Vagina (tissue), 2 donors: ENCODE data around the gene PTPRG. TPM values are rescaled to one million over a fixed set of nuclear protein-coding genes. Genes with fewer than 3 reads are reported as not detected.

Experiments
- DNase-seq, 2 donors: peaks; one replicate each; pipeline ENCODE4 v3.0.0-alpha.2; 2017; ENCODE audit errors: extremely low spot score in 2 of 2
- H3K27ac ChIP-seq: fragments of 200-600 bp; sonication (generic); one replicate; pipeline ENCODE4 v1.5.1; 2019
- H3K27me3 ChIP-seq: fragments of 200-600 bp; sonication (generic); one replicate; pipeline ENCODE4 v1.5.1; 2019
- H3K36me3 ChIP-seq, 2 donors: fragments of 200-600 bp; sonication (generic); one replicate each; pipeline ENCODE4 v1.5.1; 2017 to 2019
- H3K4me1 ChIP-seq: fragments of 200-600 bp; sonication (generic); one replicate; pipeline ENCODE4 v1.5.1; 2019
- H3K4me3 ChIP-seq, 2 donors: fragments of 200-600 bp; sonication (generic); 1 replicate in 1 of 2; 2 replicates in 1 of 2; pipeline ENCODE4 v1.5.1; 2016 to 2019
- H3K9me3 ChIP-seq: fragments of 200-600 bp; sonication (generic); one replicate; pipeline ENCODE4 v1.5.1; 2019
- POLR2A ChIP-seq, 2 donors: fragments of 450-650 bp; IDR thresholded peaks; one replicate each; pipeline ENCODE4 v1.6.1; 2017; ENCODE audit warnings: antibody characterized with exemption in 2 of 2, mild to moderate bottlenecking in 2 of 2, moderate library complexity in 2 of 2
- POLR2AphosphoS5 ChIP-seq, 2 donors: sonication (generic); formaldehyde crosslinking; IDR thresholded peaks; one replicate each; pipeline ENCODE4 v1.9.0; 2017; ENCODE audit warnings: antibody characterized with exemption in 2 of 2, mild to moderate bottlenecking in 2 of 2, low read depth in 1 of 2; ENCODE audit not compliant: insufficient read depth in 1 of 2
- intact Hi-C: fragments of 100-400 bp; cut with DNase I; formaldehyde crosslinking; loops from one replicate; pipeline ENCODE4 v1.15.1; 2023
- total RNA-seq: library from RNA; depleted of rRNA; stranded (reverse); fragments of >200 nt; gene quantifications from one replicate; pipeline ENCODE4 v1.2.3, GENCODE V29; 2016
- TF ChIP-seq, protein P1 (sequence below), 3 experiments: fragments of 450-650 bp in 2 of 3; fragments of 200-600 bp in 1 of 3; sonication (generic) in 1 of 3; IDR thresholded peaks; one replicate each; pipeline ENCODE4 v1.5.1; 2017 to 2019; ENCODE audit warnings: antibody characterized with exemption in 3 of 3, mild to moderate bottlenecking in 2 of 3, moderate library complexity in 2 of 3

The PTPRG gene
- total RNA-seq, 1 donor from 2014 or later: 47.6 TPM

DNA sequence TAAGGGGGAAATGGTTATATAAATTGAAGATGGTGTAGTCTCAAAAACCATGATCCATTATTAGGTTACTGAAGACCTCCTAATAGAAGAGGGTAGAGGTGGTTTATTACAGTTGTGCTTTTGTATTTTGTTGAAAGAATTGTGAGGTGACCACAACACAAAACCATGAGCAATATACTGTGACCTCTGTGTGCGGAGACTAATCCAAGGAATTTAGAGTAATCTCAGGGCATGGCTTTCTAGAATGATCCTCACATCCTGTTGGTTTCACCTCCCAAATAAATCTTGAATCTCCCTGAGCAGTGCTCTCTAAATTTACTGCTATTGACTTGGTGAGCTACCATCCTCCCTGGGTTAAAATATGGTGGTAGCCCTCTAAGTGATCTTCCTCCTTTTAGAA, 52.3 kb downstream of the PTPRG start:
- H3K4me3 ChIP-seq: no peak overlapping the region
- no peak for DNase-seq
- no peaks in the 10 kb centered on the region for H3K27me3 ChIP-seq
- TF ChIP-seq, protein P1, sequence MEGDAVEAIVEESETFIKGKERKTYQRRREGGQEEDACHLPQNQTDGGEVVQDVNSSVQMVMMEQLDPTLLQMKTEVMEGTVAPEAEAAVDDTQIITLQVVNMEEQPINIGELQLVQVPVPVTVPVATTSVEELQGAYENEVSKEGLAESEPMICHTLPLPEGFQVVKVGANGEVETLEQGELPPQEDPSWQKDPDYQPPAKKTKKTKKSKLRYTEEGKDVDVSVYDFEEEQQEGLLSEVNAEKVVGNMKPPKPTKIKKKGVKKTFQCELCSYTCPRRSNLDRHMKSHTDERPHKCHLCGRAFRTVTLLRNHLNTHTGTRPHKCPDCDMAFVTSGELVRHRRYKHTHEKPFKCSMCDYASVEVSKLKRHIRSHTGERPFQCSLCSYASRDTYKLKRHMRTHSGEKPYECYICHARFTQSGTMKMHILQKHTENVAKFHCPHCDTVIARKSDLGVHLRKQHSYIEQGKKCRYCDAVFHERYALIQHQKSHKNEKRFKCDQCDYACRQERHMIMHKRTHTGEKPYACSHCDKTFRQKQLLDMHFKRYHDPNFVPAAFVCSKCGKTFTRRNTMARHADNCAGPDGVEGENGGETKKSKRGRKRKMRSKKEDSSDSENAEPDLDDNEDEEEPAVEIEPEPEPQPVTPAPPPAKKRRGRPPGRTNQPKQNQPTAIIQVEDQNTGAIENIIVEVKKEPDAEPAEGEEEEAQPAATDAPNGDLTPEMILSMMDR (IDR thresholded peaks at IDR 0.05): no peak
- TF ChIP-seq POLR2A (IDR thresholded peaks at IDR 0.05) (no peak), POLR2AphosphoS5 (IDR thresholded peaks at IDR 0.05; ENCODE audit: insufficient read depth in 1 of 2, low read depth in 1 of 2) (no peak)
- peaks cover 16% of the 10 kb centered on the region for H3K4me1 ChIP-seq
- intact Hi-C loops: no loop called here
- no peaks in the 10 kb centered on the region for H3K9me3 ChIP-seq
- H3K36me3 ChIP-seq: no peaks in the 10 kb centered on the region
- H3K27ac ChIP-seq: no peak overlapping the region

DNA sequence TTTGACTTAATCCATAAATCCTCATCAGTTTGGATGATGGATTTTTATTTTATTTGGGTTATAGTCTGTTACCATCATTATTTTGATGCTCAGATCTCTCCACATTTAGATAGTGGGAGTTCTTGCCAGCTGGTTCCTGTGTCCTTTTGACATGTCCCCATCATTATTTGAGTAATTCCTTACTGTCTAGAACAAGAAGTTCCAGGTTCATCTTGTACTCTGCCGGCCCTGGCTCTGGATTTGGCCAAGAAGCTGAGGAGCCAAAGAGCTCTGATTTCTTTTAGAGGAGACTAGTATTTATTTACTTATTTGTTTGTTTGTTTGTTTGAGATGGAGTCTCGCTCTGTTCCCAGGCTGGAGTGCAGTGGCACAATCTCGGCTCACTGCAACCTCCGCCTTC, 54.3 kb downstream of the PTPRG start:
- intact Hi-C loops: no loop called here
- Histone ChIP-seq H3K27me3 (no peaks in the 10 kb centered on the region), H3K9me3 (no peaks in the 10 kb centered on the region), H3K4me1 (peaks cover 16% of the 10 kb centered on the region), H3K27ac (no peak overlapping the region), H3K4me3 (no peak overlapping the region), H3K36me3 (no peaks in the 10 kb centered on the region)
- DNase-seq: no peak
- TF ChIP-seq, protein P1 (IDR thresholded peaks at IDR 0.05): no peak
- no peak for TF ChIP-seq POLR2A (IDR thresholded peaks at IDR 0.05)
- no peak for TF ChIP-seq POLR2AphosphoS5 (IDR thresholded peaks at IDR 0.05; ENCODE audit: insufficient read depth in 1 of 2, low read depth in 1 of 2)

DNA sequence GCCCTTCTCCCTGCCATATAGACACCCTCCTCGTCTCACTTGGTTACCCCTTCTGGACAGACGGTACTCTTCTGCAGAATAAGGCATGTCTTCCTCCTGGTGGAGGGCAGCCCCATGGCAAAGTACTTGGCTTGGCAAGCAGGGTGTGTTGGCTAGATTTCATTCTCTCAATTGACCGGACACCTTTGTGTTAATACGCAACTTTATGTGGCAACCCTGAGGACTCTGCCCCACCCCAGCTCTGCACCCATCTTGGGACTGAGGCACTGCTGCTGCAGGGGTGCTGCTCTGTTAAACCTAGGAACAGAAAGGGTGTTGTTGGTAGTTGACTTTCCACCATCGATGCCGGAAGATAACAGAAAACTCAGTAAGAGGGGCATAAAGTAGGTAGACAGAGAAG, 55.2 kb downstream of the PTPRG start:
- Histone ChIP-seq H3K4me1 (peaks cover 16% of the 10 kb centered on the region), H3K36me3 (no peaks in the 10 kb centered on the region), H3K4me3 (no peak overlapping the region), H3K27me3 (no peaks in the 10 kb centered on the region), H3K27ac (no peak overlapping the region), H3K9me3 (no peaks in the 10 kb centered on the region)
- TF ChIP-seq, protein P1 (IDR thresholded peaks at IDR 0.05): no peak
- no peak for TF ChIP-seq POLR2A (IDR thresholded peaks at IDR 0.05)
- no peak for TF ChIP-seq POLR2AphosphoS5 (IDR thresholded peaks at IDR 0.05; ENCODE audit: insufficient read depth in 1 of 2, low read depth in 1 of 2)
- no peak for DNase-seq
- intact Hi-C loops: no loop called here

DNA sequence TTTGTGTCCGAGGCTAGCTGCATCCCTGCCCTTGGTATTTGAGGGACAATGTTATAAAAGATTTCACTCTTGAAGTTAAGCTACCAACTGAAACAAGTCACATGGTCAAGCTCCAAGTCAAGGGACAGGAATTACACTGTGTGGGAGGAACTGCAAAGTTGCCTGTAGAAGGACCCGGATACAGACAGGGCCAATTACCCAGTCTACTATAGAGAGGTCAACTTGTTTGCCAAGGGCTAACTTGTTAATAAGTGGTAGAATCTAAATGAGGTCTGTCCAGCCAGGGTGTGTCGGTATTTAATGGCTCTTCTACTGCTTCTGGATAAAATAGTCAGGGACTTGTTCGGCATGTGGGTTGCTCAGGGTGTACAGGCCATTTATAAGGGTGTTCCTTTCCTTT, 55.7 kb downstream of the PTPRG start:
- Histone ChIP-seq H3K27ac (no peak overlapping the region), H3K4me1 (peaks cover 16% of the 10 kb centered on the region), H3K4me3 (no peak overlapping the region), H3K27me3 (no peaks in the 10 kb centered on the region), H3K36me3 (no peaks in the 10 kb centered on the region), H3K9me3 (no peaks in the 10 kb centered on the region)
- intact Hi-C loops: no loop called here
- no peak for DNase-seq
- TF ChIP-seq POLR2A (IDR thresholded peaks at IDR 0.05) (no peak), POLR2AphosphoS5 (IDR thresholded peaks at IDR 0.05; ENCODE audit: insufficient read depth in 1 of 2, low read depth in 1 of 2) (no peak)
- TF ChIP-seq, protein P1 (IDR thresholded peaks at IDR 0.05): no peak

DNA sequence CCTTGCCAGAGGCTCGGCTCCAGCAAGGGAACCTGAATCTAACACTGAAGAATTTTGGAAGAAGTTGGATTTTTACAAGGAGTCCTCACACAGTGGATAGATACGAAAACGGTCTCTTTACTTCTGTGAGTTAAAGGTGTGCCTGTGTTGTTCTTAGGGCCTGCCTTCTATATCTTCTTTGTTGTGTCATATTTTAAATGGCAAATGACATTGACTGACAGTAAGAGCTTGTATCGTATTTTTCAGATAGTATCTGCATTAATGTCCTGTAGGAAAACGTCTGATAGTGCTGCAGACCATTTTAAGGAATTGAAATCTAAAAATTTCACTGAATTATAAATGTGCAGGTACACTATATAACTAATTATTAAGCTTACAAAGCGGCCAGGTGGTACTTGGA, 56.3 kb downstream of the PTPRG start:
- Histone ChIP-seq H3K4me3 (no peak overlapping the region), H3K9me3 (no peaks in the 10 kb centered on the region), H3K27me3 (no peaks in the 10 kb centered on the region), H3K27ac (no peak overlapping the region), H3K36me3 (no peaks in the 10 kb centered on the region), H3K4me1 (peaks cover 16% of the 10 kb centered on the region)
- intact Hi-C loops: no loop called here
- no peak for DNase-seq
- no peak for TF ChIP-seq POLR2AphosphoS5 (IDR thresholded peaks at IDR 0.05; ENCODE audit: insufficient read depth in 1 of 2, low read depth in 1 of 2)
- TF ChIP-seq POLR2A (IDR thresholded peaks at IDR 0.05): no peak
- TF ChIP-seq, protein P1 (IDR thresholded peaks at IDR 0.05): no peak
